Coronary artery (tissue), 2 donors: ENCODE results near the gene EFCAB9.

Experiments
- DNase-seq: peaks from one replicate; pipeline ENCODE4 v3.0.0-alpha.2; 2017; ENCODE audit warnings: low spot score
- H3K27ac ChIP-seq, 2 donors: fragments of 200-600 bp; sonication (generic); one replicate each; pipeline ENCODE4 v1.5.1; 2016 to 2019
- H3K4me3 ChIP-seq: fragments of 200-600 bp; sonication (generic); 2 replicates; pipeline ENCODE4 v1.5.1; 2016; ENCODE audit warnings: mild to moderate bottlenecking, moderate library complexity
- TF ChIP-seq, protein P1 (sequence below): fragments of 200-600 bp; sonication (generic); IDR thresholded peaks from one replicate; pipeline ENCODE4 v1.5.1; 2019; ENCODE audit warnings: antibody characterized with exemption

The EFCAB9 gene

DNA sequence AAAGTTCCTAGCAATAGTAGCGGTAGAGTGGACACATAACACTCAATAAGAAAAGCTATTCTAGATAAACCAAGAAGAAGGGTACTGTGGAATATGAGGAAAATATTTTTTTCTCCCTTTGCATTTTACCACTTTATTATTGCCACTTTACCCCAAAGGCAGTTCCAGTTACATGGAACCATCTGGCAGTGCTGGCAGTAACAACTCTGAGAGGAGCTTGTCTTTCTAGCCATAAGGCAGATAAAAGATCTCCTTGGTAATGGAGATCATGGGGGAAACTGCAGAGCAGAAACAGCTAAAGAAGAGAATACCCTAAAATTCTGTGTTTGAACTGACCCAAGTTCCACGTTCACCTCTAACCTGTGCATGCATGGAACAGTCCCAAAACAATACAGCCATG is 51.1 kb downstream of the EFCAB9 start:
- H3K4me3 ChIP-seq = no peak overlapping the region
- no peak overlapping the region for H3K27ac ChIP-seq
- TF ChIP-seq, protein P1, sequence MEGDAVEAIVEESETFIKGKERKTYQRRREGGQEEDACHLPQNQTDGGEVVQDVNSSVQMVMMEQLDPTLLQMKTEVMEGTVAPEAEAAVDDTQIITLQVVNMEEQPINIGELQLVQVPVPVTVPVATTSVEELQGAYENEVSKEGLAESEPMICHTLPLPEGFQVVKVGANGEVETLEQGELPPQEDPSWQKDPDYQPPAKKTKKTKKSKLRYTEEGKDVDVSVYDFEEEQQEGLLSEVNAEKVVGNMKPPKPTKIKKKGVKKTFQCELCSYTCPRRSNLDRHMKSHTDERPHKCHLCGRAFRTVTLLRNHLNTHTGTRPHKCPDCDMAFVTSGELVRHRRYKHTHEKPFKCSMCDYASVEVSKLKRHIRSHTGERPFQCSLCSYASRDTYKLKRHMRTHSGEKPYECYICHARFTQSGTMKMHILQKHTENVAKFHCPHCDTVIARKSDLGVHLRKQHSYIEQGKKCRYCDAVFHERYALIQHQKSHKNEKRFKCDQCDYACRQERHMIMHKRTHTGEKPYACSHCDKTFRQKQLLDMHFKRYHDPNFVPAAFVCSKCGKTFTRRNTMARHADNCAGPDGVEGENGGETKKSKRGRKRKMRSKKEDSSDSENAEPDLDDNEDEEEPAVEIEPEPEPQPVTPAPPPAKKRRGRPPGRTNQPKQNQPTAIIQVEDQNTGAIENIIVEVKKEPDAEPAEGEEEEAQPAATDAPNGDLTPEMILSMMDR = no peak
- DNase-seq = no peak

DNA sequence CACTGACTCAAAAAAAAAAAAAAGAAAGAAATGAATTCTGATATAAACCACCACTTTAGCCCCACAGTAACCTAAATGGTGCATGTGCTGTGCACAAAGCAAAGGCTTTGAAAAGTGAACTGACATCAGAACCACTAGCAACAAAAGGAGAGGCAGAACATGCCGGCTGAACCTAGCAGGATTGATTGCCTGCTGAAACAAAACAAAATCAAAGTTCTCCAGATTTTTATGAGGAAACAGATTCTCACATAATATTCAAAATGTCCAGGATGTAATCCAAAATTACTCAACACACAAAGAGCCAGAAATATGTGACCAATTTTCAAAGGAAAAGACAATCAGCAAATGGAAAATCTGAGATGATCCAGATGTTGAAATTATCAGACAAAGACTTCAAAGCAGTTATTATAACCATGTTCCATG is 51.7 kb downstream of the EFCAB9 start:
- Histone ChIP-seq H3K27ac (no peak overlapping the region), H3K4me3 (no peak overlapping the region)
- DNase-seq = no peak
- TF ChIP-seq, protein P1 = no peak

DNA sequence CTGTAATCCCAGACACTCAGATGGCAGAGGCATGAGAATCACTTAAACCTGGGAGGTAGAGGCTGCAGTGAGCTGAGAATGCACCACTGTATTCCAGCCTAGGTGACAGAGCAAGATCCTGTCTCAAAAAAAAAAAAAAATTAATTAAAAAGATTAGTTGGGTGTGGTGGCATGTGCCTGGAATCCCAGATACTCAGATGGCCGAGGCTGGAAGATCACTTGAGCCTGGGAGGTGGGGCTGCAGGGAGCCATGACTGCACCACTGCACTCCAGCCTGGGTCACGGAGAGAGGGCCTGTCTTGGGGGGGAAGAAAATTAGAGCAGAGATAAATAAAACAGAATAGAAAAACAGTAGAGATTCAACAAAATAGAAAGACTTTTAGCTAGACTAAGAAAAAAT is 54.7 kb downstream of the EFCAB9 start:
- TF ChIP-seq, protein P1 = no peak
- Histone ChIP-seq H3K4me3 (no peak overlapping the region), H3K27ac (no peak overlapping the region)
- no peak for DNase-seq

DNA sequence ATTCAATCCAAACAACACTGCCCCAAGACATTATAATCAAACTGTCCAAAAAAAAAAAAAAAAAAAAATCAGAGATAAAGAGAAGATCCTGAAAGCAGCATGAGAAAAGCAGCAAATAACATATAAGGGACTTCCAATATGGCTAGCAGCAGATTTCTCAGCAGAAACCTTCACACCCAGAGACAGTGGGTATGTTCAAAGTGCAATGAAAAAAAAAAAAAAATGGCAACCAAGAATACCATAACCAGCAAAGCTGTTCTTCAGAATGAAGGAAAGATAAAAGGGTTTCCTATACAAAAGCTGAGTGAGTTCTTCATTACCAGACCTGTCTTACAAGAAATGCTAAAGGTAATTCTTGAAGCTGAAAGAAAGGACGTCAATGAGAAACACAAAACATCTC is 57.4 kb downstream of the EFCAB9 start:
- TF ChIP-seq, protein P1 = no peak
- Histone ChIP-seq H3K27ac (no peak overlapping the region), H3K4me3 (no peak overlapping the region)
- DNase-seq = no peak

DNA sequence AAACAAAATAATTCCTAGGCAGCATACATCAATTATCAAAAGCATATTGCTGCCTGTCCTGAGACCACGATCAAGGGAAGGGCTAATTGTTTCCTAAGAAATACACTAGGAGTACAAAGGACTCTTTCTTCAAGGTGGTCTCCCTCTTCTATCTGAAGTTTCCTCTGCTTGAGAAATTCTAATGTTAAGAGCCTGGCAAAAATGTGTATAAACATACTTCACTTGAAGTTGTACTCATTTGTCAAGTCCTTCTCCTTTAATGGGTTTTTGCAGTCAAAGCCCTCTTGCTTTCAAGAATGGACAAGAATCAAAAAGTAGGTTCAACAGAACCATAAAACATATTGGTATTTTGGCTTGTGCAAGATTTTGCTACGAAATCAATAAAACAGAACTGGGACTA is 58.5 kb downstream of the EFCAB9 start:
- TF ChIP-seq, protein P1 = no peak
- Histone ChIP-seq H3K4me3 (no peak overlapping the region), H3K27ac (no peak overlapping the region)
- no peak for DNase-seq
